Endodermal cell (in vitro differentiated cells): ENCODE measurements around the gene EEF1A2. TPM values are rescaled to one million over a fixed set of nuclear protein-coding genes. Genes with fewer than 3 reads are reported as not detected.
"Not testable (repeated sequence)": the region's sequence is repeated elsewhere in the genome, so short reads cannot be mapped to it uniquely, and the experiment has no call there.

ENCODE experiments used
- DNase-seq: peaks from one replicate; pipeline ENCODE4 v3.0.0-alpha.2; 2017
- H3K27ac ChIP-seq: 2 replicates; pipeline ENCODE4 v1.5.1; 2013; ENCODE audit warnings: mild to moderate bottlenecking, low read depth, low read length, moderate library complexity
- H3K27me3 ChIP-seq: 2 replicates; pipeline ENCODE4 v1.6.1; 2013; ENCODE audit warnings: mild to moderate bottlenecking, low read length, moderate library complexity; ENCODE audit not compliant: insufficient read depth, control insufficient read depth, poor library complexity, severe bottlenecking
- H3K36me3 ChIP-seq: 2 replicates; pipeline ENCODE4 v1.7.0; 2013; ENCODE audit warnings: mild to moderate bottlenecking, low read length, moderate library complexity; ENCODE audit not compliant: control insufficient read depth, insufficient read depth
- H3K4me1 ChIP-seq: one replicate; pipeline ENCODE4 v1.7.0; 2013; ENCODE audit warnings: low read length; ENCODE audit not compliant: control insufficient read depth, insufficient read depth
- H3K4me3 ChIP-seq: 2 replicates; pipeline ENCODE4 v1.5.1; 2013; ENCODE audit warnings: mild to moderate bottlenecking, low read length, moderate library complexity
- H3K9ac ChIP-seq: 2 replicates; pipeline ENCODE4 v1.6.1; 2013; ENCODE audit warnings: mild to moderate bottlenecking, low read length, moderate library complexity; ENCODE audit not compliant: poor library complexity, severe bottlenecking; ENCODE audit errors: extremely low read depth
- H3K9me3 ChIP-seq: 2 replicates; pipeline ENCODE4 v1.6.1; 2013; ENCODE audit warnings: mild to moderate bottlenecking, low read length, moderate library complexity; ENCODE audit not compliant: control insufficient read depth
- H3K27ac Mint-ChIP-seq: 2 replicates; pipeline ENCODE4 v1.8.0; 2020; ENCODE audit warnings: mixed read lengths
- H3K27me3 Mint-ChIP-seq: 2 replicates; pipeline ENCODE4 v1.8.0; 2021; ENCODE audit warnings: mild to moderate bottlenecking, mixed read lengths; ENCODE audit not compliant: insufficient read depth
- H3K36me3 Mint-ChIP-seq: 2 replicates; pipeline ENCODE4 v1.8.0; 2020; ENCODE audit warnings: low read depth, mixed read lengths
- H3K4me1 Mint-ChIP-seq: 2 replicates; pipeline ENCODE4 v1.8.0; 2020; ENCODE audit warnings: mixed read lengths
- H3K4me3 Mint-ChIP-seq: 2 replicates; pipeline ENCODE4 v1.8.0; 2020; ENCODE audit warnings: mild to moderate bottlenecking, moderate library complexity, mixed read lengths
- H3K9me3 Mint-ChIP-seq: 2 replicates; pipeline ENCODE4 v1.8.0; 2020; ENCODE audit warnings: mild to moderate bottlenecking, mixed read lengths
- CTCF ChIP-seq: fragments of 200-600 bp; sonication (generic); conservative IDR thresholded peaks from 2 replicates; pipeline ENCODE4 v1.5.0; 2021; ENCODE audit warnings: antibody characterized with exemption, mild to moderate bottlenecking
- WGBS, 2 experiments: methylation state at CpG; one replicate each; pipeline versions ENCODE4 v1.1.5 to v1.1.7; 2013; ENCODE audit warnings: missing lambda C conversion rate in 2 of 2, mixed read lengths in 1 of 2; ENCODE audit not compliant: insufficient coverage in 1 of 2, insufficient read length in 1 of 2; 5-methylcytosine and 5-hydroxymethylcytosine counted together
- total RNA-seq, 2 donors: library from RNA; stranded (reverse); fragmentation: NEBNext Ultra II Directional in 1 of 2; extraction: Animal tissue kit (Norgen Biotek cat#: 25700) in 1 of 2; gene quantifications; 2 replicates in 1 of 2; 3 replicates in 1 of 2; pipeline ENCODE4 v1.2.1, GENCODE V29; 2021

Gene EEF1A2
- total RNA-seq, 2 donors from 2014 or later, result 12.1 to 22.6 TPM

DNA sequence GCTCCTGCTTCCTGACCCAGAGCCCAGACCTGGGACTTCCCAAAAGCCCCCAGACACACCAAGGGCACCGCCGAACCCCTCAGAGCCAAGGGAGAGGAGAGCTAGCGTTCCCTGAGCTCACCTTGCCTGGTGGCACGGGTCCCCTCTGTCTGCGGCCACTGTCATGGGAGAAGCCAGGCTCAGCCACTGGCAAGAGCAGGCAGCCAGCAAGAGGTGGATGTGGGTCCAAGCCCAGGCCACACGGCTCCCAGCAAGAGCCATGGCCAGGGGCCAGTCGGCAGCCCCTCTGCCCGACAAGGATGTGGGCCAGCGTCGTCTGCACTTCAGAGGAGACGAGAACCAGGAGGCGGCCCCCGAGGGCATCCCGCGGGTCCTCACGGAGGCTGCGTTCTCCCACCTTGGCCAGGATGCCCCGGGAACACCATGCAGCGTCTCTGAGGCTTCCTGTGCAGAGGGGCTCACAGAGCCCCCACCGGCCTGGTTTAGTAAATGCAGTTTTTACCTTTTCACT, 19.5 kb upstream of the EEF1A2 start:
- Histone ChIP-seq H3K4me3 (no peak overlapping the region), H3K27ac (no peak overlapping the region), H3K27me3 (peaks cover 5% of the 10 kb centered on the region), H3K4me1 (no peaks in the 10 kb centered on the region), H3K9ac (no peak overlapping the region), H3K9me3 (peaks cover 7% of the 10 kb centered on the region), H3K36me3 (peaks cover 16% of the 10 kb centered on the region)
- 74 to 76% methylated on average over 14 to 20 of the region's 20 CpGs for WGBS, 2 experiments
- TF ChIP-seq CTCF, result peak; percentile 48
- Mint-ChIP-seq H3K27ac (no peak overlapping the region), H3K4me1 (peaks cover 2% of the 10 kb centered on the region), H3K36me3 (peaks cover 12% of the 10 kb centered on the region), H3K9me3 (peaks cover 10% of the 10 kb centered on the region), H3K4me3 (peak overlapping the region; percentile 86), H3K27me3 (peaks cover 15% of the 10 kb centered on the region)
- no peak for DNase-seq

GRCh38 chr20:63517376-63518309, 18.8 kb upstream of the EEF1A2 start:
- H3K9ac ChIP-seq, result no peak overlapping the region
- Mint-ChIP-seq H3K27me3 (peaks cover 15% of the 10 kb centered on the region), H3K4me1 (peaks cover 2% of the 10 kb centered on the region), H3K36me3 (peaks cover 4% of the 10 kb centered on the region), H3K27ac (no peak overlapping the region), H3K9me3 (peaks cover 6% of the 10 kb centered on the region), H3K4me3 (no peak overlapping the region)
- TF ChIP-seq CTCF, result no peak
- 86 to 91% methylated on average over 18 to 32 of the region's 32 CpGs for WGBS, 2 experiments
- no peak overlapping the region for H3K4me3 ChIP-seq
- no peaks in the 10 kb centered on the region for H3K9me3 ChIP-seq
- H3K27me3 ChIP-seq, result peaks cover 5% of the 10 kb centered on the region
- peak; percentile 36 for DNase-seq
- peaks cover 8% of the 10 kb centered on the region for H3K36me3 ChIP-seq
- no peak overlapping the region for H3K27ac ChIP-seq
- no peaks in the 10 kb centered on the region for H3K4me1 ChIP-seq

GRCh38 chr20:63514520-63514919, 15.6 kb upstream of the EEF1A2 start:
- not testable (repeated sequence) for H3K36me3 Mint-ChIP-seq, H3K9me3 ChIP-seq, H3K36me3 ChIP-seq, H3K27ac ChIP-seq, H3K4me3 Mint-ChIP-seq, H3K9me3 Mint-ChIP-seq, H3K27ac Mint-ChIP-seq, H3K4me1 ChIP-seq, H3K4me3 ChIP-seq, H3K4me1 Mint-ChIP-seq, H3K27me3 ChIP-seq, H3K9ac ChIP-seq
- DNase-seq, result peak; percentile 28
- 91 to 93% methylated on average over 5 to 9 of the region's 10 CpGs for WGBS, 2 experiments
- H3K27me3 Mint-ChIP-seq, result peaks cover 23% of the 10 kb centered on the region
